ACHN (cell line): Measurements from ENCODE around the gene SLC25A51.
A peak's percentile ranks its signal among the peaks of the same experiment; 100 is the strongest.

Experiments used
- DNase-seq: peaks from one replicate; pipeline ENCODE4 v3.0.0-alpha.2; 2015
- in situ Hi-C: cut with HindIII; loops from 2 replicates; pipeline ENCODE4 v1.10.0; 2017; ENCODE audit warnings: low sequenced_read_pairs, low pct_ligation_motif_present, low pct_unique_long_range_greater_than_20kb

Gene SLC25A51

DNA sequence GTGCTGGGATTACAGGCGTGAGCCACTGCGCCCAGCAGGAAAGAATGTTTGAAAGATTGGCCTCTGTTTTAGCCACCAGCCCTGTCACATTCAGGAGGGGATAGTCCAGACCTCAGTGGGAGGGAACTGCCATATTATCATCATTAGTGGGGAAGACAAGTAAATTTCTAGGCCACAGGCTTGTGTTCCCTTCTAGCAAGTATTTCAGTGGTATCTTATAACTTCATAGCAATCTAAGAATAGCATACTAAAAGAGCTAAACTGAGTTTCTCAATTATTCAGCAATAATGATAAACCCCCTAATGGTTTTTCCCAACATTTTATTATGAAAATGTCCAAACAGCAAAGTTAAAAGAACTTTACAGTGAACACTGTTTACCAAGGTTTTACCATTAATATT lies 30.0 kb downstream of the SLC25A51 start:
- in situ Hi-C loops: no loop called here
- DNase-seq: no peak

DNA sequence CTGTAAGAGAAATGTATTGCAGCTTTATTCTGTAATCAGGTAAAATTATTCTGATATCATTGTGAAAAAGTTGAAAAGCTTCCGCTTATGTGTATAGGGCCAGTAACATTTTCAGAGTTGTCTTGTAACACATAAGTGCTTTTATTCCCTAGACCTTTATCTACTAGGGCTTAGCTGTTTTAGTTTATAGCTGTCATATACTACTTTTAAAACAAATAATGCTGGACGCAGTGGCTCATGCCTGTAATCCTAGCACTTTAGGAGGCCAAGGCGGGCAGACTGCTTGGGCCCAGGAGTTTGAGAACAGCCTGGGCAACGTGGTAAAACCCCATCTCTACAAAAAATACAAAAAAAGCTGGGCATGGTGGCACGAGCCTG lies 33.1 kb downstream of the SLC25A51 start:
- in situ Hi-C loops: no loop called here
- no peak for DNase-seq

- in situ Hi-C loops: no loop called here
- no peak for DNase-seq
Observed at GRCh38 chr9:37870081-37870798, 33.7 kb downstream of the SLC25A51 start.

DNA sequence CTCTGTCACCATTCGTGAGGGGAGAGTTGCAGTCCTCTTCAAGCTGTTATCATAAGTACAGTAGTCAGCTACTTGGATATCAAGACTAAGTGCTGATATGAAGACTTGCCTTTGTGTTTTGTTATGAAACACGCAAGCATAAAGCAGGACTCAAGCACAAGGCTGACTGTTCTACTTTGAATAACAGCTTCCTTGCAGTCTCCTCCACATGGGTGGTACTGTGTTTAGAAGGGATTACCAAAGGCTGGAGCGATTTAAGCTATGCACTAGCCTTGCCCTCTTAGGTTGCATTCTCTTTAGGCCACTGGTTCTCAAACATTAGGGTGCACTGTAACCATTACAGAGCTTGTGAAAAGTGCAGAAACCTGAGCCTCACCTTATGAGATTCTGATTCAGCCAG lies 41.4 kb downstream of the SLC25A51 start:
- DNase-seq: no peak
- in situ Hi-C loops: no loop called here

DNA sequence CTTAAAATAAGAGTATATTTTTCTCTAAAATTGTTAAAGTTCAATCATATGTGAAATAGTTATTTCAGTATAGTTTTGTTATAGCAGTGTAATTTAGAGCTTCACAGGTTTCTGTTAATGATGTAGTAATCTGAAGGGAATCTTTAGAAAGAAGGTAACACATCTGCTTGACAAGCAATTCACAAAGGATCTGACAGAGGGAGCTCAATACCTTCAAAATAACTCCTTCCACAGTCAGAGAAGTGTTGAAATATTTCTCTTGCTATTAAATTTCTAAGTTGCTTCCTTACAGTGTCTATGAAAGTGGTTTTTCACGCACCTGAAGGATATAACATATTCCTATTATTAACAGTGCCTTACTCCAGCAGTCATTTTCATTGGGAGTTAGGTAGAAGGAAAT lies 44.9 kb downstream of the SLC25A51 start:
- in situ Hi-C loops: no loop called here
- peak; percentile 9 for DNase-seq

DNA sequence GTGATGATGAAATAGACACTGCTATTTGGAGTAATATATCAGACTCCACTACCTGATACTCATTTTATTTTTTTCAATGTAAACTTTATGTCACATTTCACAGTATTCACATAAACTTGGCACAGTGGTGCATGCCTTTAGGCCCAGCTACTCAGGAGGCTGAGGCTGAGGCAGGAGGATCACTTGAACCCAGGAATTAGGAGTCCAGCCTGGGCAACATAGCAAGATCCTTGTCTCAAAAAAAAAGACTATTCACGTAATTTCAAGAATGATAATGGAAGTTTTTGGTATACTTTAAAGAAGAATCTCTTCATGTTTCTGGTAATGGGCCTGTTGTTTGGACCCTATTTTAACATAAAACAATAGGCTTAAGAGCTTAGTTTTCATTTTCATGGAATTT lies 47.4 kb downstream of the SLC25A51 start:
- DNase-seq: no peak
- in situ Hi-C loops: no loop called here

- in situ Hi-C loops: no loop called here
- DNase-seq: no peak
Observed at GRCh38 chr9:37852222-37852621, 51.7 kb downstream of the SLC25A51 start.

DNA sequence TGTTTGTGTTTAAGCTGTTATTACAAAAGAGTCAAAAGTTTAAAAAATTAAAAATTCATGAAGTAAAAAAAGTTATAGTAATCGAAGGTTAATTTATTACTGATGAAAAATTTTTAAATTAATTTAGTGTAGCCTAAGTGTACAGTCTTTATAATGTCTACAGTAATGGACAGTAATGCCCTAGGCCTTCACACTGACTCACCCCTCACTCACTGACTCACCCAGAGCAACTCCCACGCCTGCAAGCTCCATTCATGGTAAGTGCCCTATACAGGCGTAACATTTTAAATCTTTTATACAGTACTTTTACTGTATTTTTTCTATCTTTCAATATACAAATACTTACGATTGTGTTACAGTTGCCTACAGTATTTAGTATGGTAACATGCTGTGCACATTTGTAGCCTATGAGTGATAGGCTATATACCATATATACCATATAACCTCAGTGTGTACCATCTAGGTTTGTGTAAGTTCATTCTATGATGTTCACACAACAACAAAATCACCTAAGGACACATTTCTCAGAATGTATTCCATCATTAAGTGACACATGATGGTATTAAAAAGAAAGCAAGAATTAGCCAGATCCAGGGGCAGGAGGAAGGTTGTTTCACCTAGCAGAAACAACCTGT lies 63.2 kb downstream of the SLC25A51 start:
- in situ Hi-C loops: no loop called here
- DNase-seq: peak; percentile 46

- DNase-seq: no peak
- in situ Hi-C loops: no loop called here
Observed at GRCh38 chr9:37839496-37840461, 64.1 kb downstream of the SLC25A51 start.
